Tibial nerve (tissue), 4 donors: ENCODE results near the gene ECPAS.

Source experiments
- CTCF ChIP-seq, 5 experiments: fragments of 200-600 bp in 3 of 5; fragments of 450-650 bp in 2 of 5; sonication (generic) in 3 of 5; IDR thresholded peaks; one replicate each; pipeline ENCODE4 v1.5.1; 2016 to 2019; ENCODE audit warnings: antibody characterized with exemption in 5 of 5, mild to moderate bottlenecking in 3 of 5, moderate library complexity in 2 of 5
- EP300 ChIP-seq, 2 donors: sonication (generic); formaldehyde crosslinking; IDR thresholded peaks; one replicate each; pipeline ENCODE4 v1.6.1; 2017; ENCODE audit warnings: antibody characterized with exemption in 2 of 2, mild to moderate bottlenecking in 1 of 2

GRCh38 chr9:111481885-111482636 is 2.1 kb downstream of the ECPAS start:
- TF ChIP-seq EP300 (IDR thresholded peaks at IDR 0.05), result no peak
- no peak for TF ChIP-seq CTCF (IDR thresholded peaks at IDR 0.05)
